H1 (cell line): ENCODE measurements around the gene PSME1. TPM values are rescaled to one million over a fixed set of nuclear protein-coding genes. Genes with fewer than 3 reads are reported as not detected.

Experiments
- CTCF ChIA-PET: fragments of 300-600 bp; sonication (Branson Sonifier 250); formaldehyde crosslinking; loops from one replicate; lab custom pipeline; 2021; ENCODE audit not compliant: partially characterized antibody; lab: Charles Lee
- POLR2A ChIA-PET: fragments of 300-600 bp; sonication (Branson Sonifier 250); formaldehyde crosslinking; loops from one replicate; lab custom pipeline; 2021; ENCODE audit warnings: inconsistent platforms; ENCODE audit not compliant: partially characterized antibody; lab: Charles Lee
- DNase-seq, 2 experiments: peaks; one replicate each; pipeline versions ENCODE4 v3.0.0 to v3.0.0-alpha.2; 2010 to 2022; ENCODE audit warnings: low spot score in 2 of 2, low read depth in 1 of 2, mixed read lengths in 1 of 2
- FAIRE-seq: peaks from 2 replicates; lab custom pipeline; 2011; peaks lifted over from hg19 to GRCh38; lab: Jason Lieb, UNC
- H2AFZ ChIP-seq: 2 replicates; pipeline ENCODE4 v1.8.1; 2012; ENCODE audit warnings: low read length, inconsistent platforms
- H2AK5ac ChIP-seq: 2 replicates; pipeline ENCODE4 v1.6.1; 2013; ENCODE audit warnings: low read depth, low read length
- H2BK120ac ChIP-seq: replicated peaks from 2 replicates; pipeline ENCODE3; 2013; ENCODE audit warnings: low read depth, low read length, inconsistent platforms
- H2BK12ac ChIP-seq: 2 replicates; pipeline ENCODE4 v1.6.1; 2013; ENCODE audit warnings: low read depth, low read length
- H2BK15ac ChIP-seq: 2 replicates; pipeline ENCODE4 v1.6.1; 2013; ENCODE audit warnings: low read length
- H2BK20ac ChIP-seq: 2 replicates; pipeline ENCODE4 v1.6.1; 2013; ENCODE audit warnings: low read length
- H2BK5ac ChIP-seq: 2 replicates; pipeline ENCODE4 v1.6.1; 2013; ENCODE audit warnings: low read depth, low read length
- H3K14ac ChIP-seq: 2 replicates; pipeline ENCODE4 v1.6.1; 2013; ENCODE audit warnings: inconsistent platforms; ENCODE audit not compliant: insufficient read length
- H3K18ac ChIP-seq: 2 replicates; pipeline ENCODE4 v1.6.1; 2013; ENCODE audit warnings: low read length; ENCODE audit errors: extremely low read depth
- H3K23ac ChIP-seq: 2 replicates; pipeline ENCODE4 v1.6.1; 2013; ENCODE audit warnings: inconsistent platforms; ENCODE audit not compliant: insufficient read length
- H3K23me2 ChIP-seq: 2 replicates; pipeline ENCODE4 v1.6.1; 2013; ENCODE audit warnings: low read depth, low read length
- H3K27ac ChIP-seq: 2 replicates; pipeline ENCODE4 v1.6.1; 2011; ENCODE audit warnings: low read depth, low read length, inconsistent platforms
- H3K27me3 ChIP-seq, 4 experiments: replicated peaks in 1 of 4; 1 replicate in 1 of 4; 2 replicates in 3 of 4; pipeline versions ENCODE4 v1.6.1 to v1.8.1; 2011 to 2013; ENCODE audit warnings: low read length in 3 of 4, mild to moderate bottlenecking in 3 of 4, inconsistent platforms in 2 of 4, mixed read lengths in 2 of 4, moderate library complexity in 1 of 4; ENCODE audit not compliant: control insufficient read depth in 3 of 4, insufficient read depth in 3 of 4; ENCODE audit errors: extremely low read depth in 1 of 4
- H3K36me3 ChIP-seq, 4 experiments: 2 replicates each; pipeline versions ENCODE4 v1.6.1 to v1.8.1; 2011 to 2013; ENCODE audit warnings: mild to moderate bottlenecking in 4 of 4, low read length in 3 of 4, moderate library complexity in 2 of 4, control low read depth in 1 of 4, inconsistent platforms in 1 of 4; ENCODE audit not compliant: insufficient read depth in 4 of 4, control insufficient read depth in 2 of 4
- H3K4ac ChIP-seq: replicated peaks from 2 replicates; pipeline ENCODE3; 2013; ENCODE audit warnings: low read length, low read depth, mixed read lengths, inconsistent platforms; ENCODE audit not compliant: insufficient read length
- H3K4me1 ChIP-seq, 4 experiments: replicated peaks in 1 of 4; 1 replicate in 1 of 4; 2 replicates in 3 of 4; pipeline versions ENCODE4 v1.6.1 to v1.8.1; 2011 to 2013; ENCODE audit warnings: low read length in 3 of 4, inconsistent platforms in 2 of 4, mixed read lengths in 1 of 4; ENCODE audit not compliant: insufficient read depth in 4 of 4, control insufficient read depth in 3 of 4
- H3K4me2 ChIP-seq, 2 experiments: 2 replicates each; pipeline versions ENCODE4 v1.6.1 to v1.8.1; 2011 to 2013; ENCODE audit warnings: low read depth in 2 of 2, low read length in 2 of 2, control low read depth in 1 of 2, inconsistent platforms in 1 of 2, mild to moderate bottlenecking in 1 of 2; ENCODE audit not compliant: insufficient read depth in 1 of 2
- H3K4me3 ChIP-seq, 4 experiments: fragments of 200-600, 300-600 bp in 1 of 4; sonication (generic), shearing (Covaris generic), sonication (Bioruptor Twin) in 1 of 4; 2 replicates each; pipeline versions ENCODE4 v1.5.1 to v1.8.1; 2011 to 2016; ENCODE audit warnings: low read length in 4 of 4, low read depth in 3 of 4, control low read depth in 2 of 4, inconsistent platforms in 2 of 4, mild to moderate bottlenecking in 2 of 4, mixed read lengths in 1 of 4, moderate library complexity in 1 of 4; ENCODE audit not compliant: insufficient read depth in 2 of 4; ENCODE audit errors: extremely low read depth in 1 of 4
- H3K56ac ChIP-seq: replicated peaks from 2 replicates; pipeline ENCODE3; 2013; ENCODE audit warnings: low read depth, mild to moderate bottlenecking, mixed read lengths, low read length, inconsistent platforms; ENCODE audit not compliant: insufficient read length
- H3K79me1 ChIP-seq: 2 replicates; pipeline ENCODE4 v1.6.1; 2013; ENCODE audit warnings: low read depth, low read length, control low read depth
- H3K79me2 ChIP-seq, 2 experiments: 2 replicates each; pipeline versions ENCODE4 v1.6.1 to v1.8.1; 2012 to 2013; ENCODE audit warnings: low read length in 2 of 2, mild to moderate bottlenecking in 2 of 2, inconsistent platforms in 1 of 2; ENCODE audit not compliant: insufficient read depth in 2 of 2, control insufficient read depth in 1 of 2
- H3K9ac ChIP-seq, 4 experiments: replicated peaks in 1 of 4; 1 replicate in 1 of 4; 2 replicates in 3 of 4; pipeline versions ENCODE4 v1.6.1 to v1.8.1; 2011 to 2013; ENCODE audit warnings: low read depth in 3 of 4, low read length in 3 of 4, control low read depth in 2 of 4, mild to moderate bottlenecking in 2 of 4, moderate library complexity in 2 of 4, inconsistent platforms in 1 of 4; ENCODE audit errors: extremely low read depth in 1 of 4
- H3K9me3 ChIP-seq, 2 experiments: 2 replicates each; pipeline versions ENCODE4 v1.6.1 to v1.8.1; 2012 to 2013; ENCODE audit warnings: mild to moderate bottlenecking in 2 of 2, moderate library complexity in 2 of 2, control low read depth in 1 of 2, inconsistent platforms in 1 of 2, low read depth in 1 of 2, low read length in 1 of 2, mixed read lengths in 1 of 2; ENCODE audit not compliant: insufficient read depth in 2 of 2
- H4K20me1 ChIP-seq, 2 experiments: replicated peaks in 1 of 2; 2 replicates each; pipeline versions ENCODE3 to v1.8.1; 2011 to 2013; ENCODE audit warnings: inconsistent platforms in 2 of 2, low read length in 2 of 2, mild to moderate bottlenecking in 1 of 2; ENCODE audit not compliant: insufficient read depth in 2 of 2, control insufficient read depth in 1 of 2
- H4K5ac ChIP-seq: 2 replicates; pipeline ENCODE4 v1.6.1; 2013; ENCODE audit warnings: low read length, low read depth, mixed read lengths, inconsistent platforms; ENCODE audit not compliant: insufficient read length
- H4K8ac ChIP-seq: 2 replicates; pipeline ENCODE4 v1.8.0; 2013; ENCODE audit warnings: mild to moderate bottlenecking, moderate library complexity, low read length, inconsistent platforms; ENCODE audit not compliant: insufficient read depth; ENCODE audit errors: extremely low read depth
- H4K91ac ChIP-seq: replicated peaks from 2 replicates; pipeline ENCODE3; 2013; ENCODE audit warnings: low read length, mixed read lengths, inconsistent platforms; ENCODE audit not compliant: insufficient read length
- HDAC2 ChIP-seq, 2 experiments: fragments of 300-600 bp in 1 of 2; sonication (generic) in 1 of 2; IDR thresholded peaks; 2 replicates each; pipeline ENCODE4 v1.6.1; 2011 to 2012; ENCODE audit warnings: low read depth in 2 of 2, low read length in 2 of 2, mild to moderate bottlenecking in 2 of 2, moderate library complexity in 2 of 2, borderline replicate concordance in 1 of 2, inconsistent platforms in 1 of 2
- KDM4A ChIP-seq: IDR thresholded peaks from one replicate; pipeline ENCODE4 v1.7.1; 2012; ENCODE audit warnings: low read depth, mild to moderate bottlenecking, moderate library complexity, low read length, inconsistent platforms; ENCODE audit not compliant: severe bottlenecking
- RAD21 ChIP-seq, 2 experiments: IDR thresholded peaks in 1 of 2; conservative IDR thresholded peaks in 1 of 2; 2 replicates each; pipeline ENCODE4 v1.6.1; 2011; ENCODE audit warnings: low read depth in 2 of 2, low read length in 2 of 2, improper control_type of control experiment in 1 of 2, inconsistent platforms in 1 of 2, mild to moderate bottlenecking in 1 of 2, moderate library complexity in 1 of 2
- SP2 ChIP-seq: IDR thresholded peaks from 2 replicates; pipeline ENCODE4 v1.6.1; 2012; ENCODE audit warnings: mild to moderate bottlenecking, low read length, inconsistent platforms
- SP4 ChIP-seq: IDR thresholded peaks from 2 replicates; pipeline ENCODE4 v1.6.1; 2012; ENCODE audit warnings: low read length, inconsistent platforms
- TAF1 ChIP-seq: IDR thresholded peaks from 2 replicates; pipeline ENCODE4 v1.6.1; 2011; ENCODE audit warnings: mild to moderate bottlenecking, low read depth, low read length
- TAF7 ChIP-seq: optimal IDR thresholded peaks from 2 replicates; pipeline ENCODE3; 2011; ENCODE audit warnings: low read depth, mild to moderate bottlenecking, inconsistent platforms, low read length, moderate library complexity, borderline replicate concordance
- ZNF274 ChIP-seq: IDR thresholded peaks from 2 replicates; pipeline ENCODE4 v1.7.0; 2012; ENCODE audit warnings: low read length, borderline replicate concordance; ENCODE audit errors: extremely low read depth
- WGBS, 2 experiments: shearing (Covaris generic) in 1 of 2; methylation state at CpG; one replicate each; pipeline versions ENCODE4 v1.1.6 to v1.1.7; 2013 to 2015; ENCODE audit warnings: low lambda C conversion rate in 2 of 2, mixed read lengths in 2 of 2, inconsistent platforms in 1 of 2, low coverage in 1 of 2, missing lambda C conversion rate in 1 of 2; ENCODE audit not compliant: insufficient replicate concordance in 2 of 2, insufficient coverage in 1 of 2, insufficient read length in 1 of 2; ENCODE audit errors: extremely low coverage in 1 of 2, missing lambda C conversion rate in 1 of 2; 5-methylcytosine and 5-hydroxymethylcytosine counted together
- polyA plus RNA-seq, 7 experiments: library from polyadenylated mRNA; depleted of rRNA in 3 of 7; stranded (reverse) in 5 of 7; unstranded in 2 of 7; fragments of >200 nt in 5 of 7; fragments of 200-250 nt in 2 of 7; gene quantifications; 1 replicate in 5 of 7; 2 replicates in 1 of 7; 4 replicates in 1 of 7; pipeline versions ENCODE4 v1.2.1 to v1.2.3, GENCODE V29; 2011 to 2013; ENCODE audit warnings: missing spikeins in 2 of 7, mixed read lengths in 2 of 7
- total RNA-seq: library from RNA; stranded (reverse); fragmentation: NEBNext Ultra II Directional; extraction: Animal tissue kit (Norgen Biotek cat#: 25700); gene quantifications from 2 replicates; pipeline ENCODE4 v1.2.1, GENCODE V29; 2021

The PSME1 gene
- total and polyA plus RNA-seq, 2 of the 8 experiments (the other 6 are each of a cell fraction or from before 2014, with no cell fraction given), result 74.9 to 85.9 TPM

DNA sequence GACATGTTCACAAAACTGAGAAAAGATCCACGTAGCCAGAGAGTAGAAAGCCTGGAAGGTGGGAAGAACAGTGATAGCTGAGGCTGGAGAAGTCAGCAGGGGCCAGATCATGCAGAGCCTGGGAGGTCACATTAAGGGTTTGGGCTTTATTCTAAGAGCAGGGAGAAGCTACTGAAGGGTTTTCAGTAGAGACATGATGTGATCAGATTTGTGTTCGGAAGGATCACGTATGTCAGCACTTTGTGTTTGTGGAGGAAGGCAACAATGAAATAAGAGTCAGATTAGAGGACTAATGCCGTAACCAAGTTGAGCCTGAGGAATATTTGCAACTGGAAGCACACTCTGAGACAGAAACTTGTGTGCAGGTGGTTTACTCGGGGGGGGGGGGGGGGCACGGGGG, 46.1 kb upstream of the PSME1 start:
- no peak overlapping the region for H3K23ac ChIP-seq
- no peak overlapping the region for H3K56ac ChIP-seq
- H4K5ac ChIP-seq, result no peak overlapping the region
- H3K4ac ChIP-seq, result no peak overlapping the region
- no peak overlapping the region for H2BK120ac ChIP-seq
- no peaks in the 10 kb centered on the region for H3K9me3 ChIP-seq
- no peaks in the 10 kb centered on the region for H4K20me1 ChIP-seq
- FAIRE-seq (no peak), DNase-seq (no peak)
- no peak overlapping the region for H4K8ac ChIP-seq
- H3K27ac ChIP-seq, result no peak overlapping the region
- TF ChIP-seq TAF1, result no peak
- no peak for TF ChIP-seq TAF7
- TF ChIP-seq ZNF274, result no peak
- no peak for TF ChIP-seq KDM4A
- TF ChIP-seq SP4, result no peak
- TF ChIP-seq RAD21 (IDR thresholded peaks at IDR 0.05 in 1 of 2, conservative IDR thresholded peaks at IDR 0.05 in 1 of 2; ENCODE audit: low read depth in 2 of 2, low read length in 2 of 2), result no peak
- TF ChIP-seq HDAC2 (IDR thresholded peaks at IDR 0.05; ENCODE audit: borderline replicate concordance in 1 of 2, low read depth in 2 of 2, low read length in 2 of 2), result no peak
- no peak for TF ChIP-seq SP2
- no peaks in the 10 kb centered on the region for H3K36me3 ChIP-seq
- no peak overlapping the region for H2BK12ac ChIP-seq
- peak overlapping the region; percentile 96; the same call in 1 of the 2 replicates for H2AK5ac ChIP-seq
- H2BK20ac ChIP-seq, result 0 out of 2 replicates have a peak overlapping the region, but pooled peaks have one; percentile 34
- 84% methylated on average over 6 of the region's 6 CpGs; no CpG with 5 or more reads in 1 of the 2 experiments for WGBS, 2 experiments
- H3K27me3 ChIP-seq, result no peaks in the 10 kb centered on the region; a peak in 1 of 7 replicates
- ChIA-PET POLR2A (interaction anchor here (1.0 to 23.9 kb wide), 6 partner anchors 16 to 75 kb away, joined by 3 to 626 read pairs (median 111); partner anchors contain the start of genes CARMIL3, CPNE6, DCAF11 and NRL), CTCF (interaction anchor here (0.8 to 12.8 kb wide), 13 partner anchors 16 to 106 kb away, joined by 3 to 316 read pairs (median 5); partner anchors contain the start of genes CARMIL3, CPNE6, DCAF11 and DHRS4L2)
- H3K18ac ChIP-seq, result no peak overlapping the region; the same call in 1 of the 2 replicates
- peaks cover 0 to 7% (median 4%) of the 10 kb centered on the region in 4 experiments; a peak in 5 of 7 replicates for H3K4me1 ChIP-seq
- H2BK15ac ChIP-seq, result 0 out of 2 replicates have a peak overlapping the region, but pooled peaks have one; percentile 72
- no peak overlapping the region for H4K91ac ChIP-seq
- no peak overlapping the region for H3K4me3 ChIP-seq
- no peaks in the 10 kb centered on the region for H3K79me1 ChIP-seq
- no peak overlapping the region for H3K14ac ChIP-seq
- peaks cover 4% of the 10 kb centered on the region; the same call in 1 of the 2 replicates for H3K23me2 ChIP-seq
- no peak overlapping the region for H3K9ac ChIP-seq
- H2BK5ac ChIP-seq, result no peak overlapping the region
- H3K79me2 ChIP-seq, result peaks cover 0 to 5% of the 10 kb centered on the region in 2 experiments; a peak in 2 of 4 replicates
- no peak overlapping the region for H2AFZ ChIP-seq
- no peak overlapping the region for H3K4me2 ChIP-seq
